Measurements from ENCODE around the gene BATF2. TPM values are rescaled to one million over a fixed set of nuclear protein-coding genes. Genes with fewer than 3 reads are reported as not detected.
"Not testable (repeated sequence)": the region's sequence is repeated elsewhere in the genome, so short reads cannot be mapped to it uniquely, and the experiment has no call there.

Gene BATF2
- total RNA-seq, 4 donors from 2014 or later: 1.5 to 3.4 (median 1.6) TPM

- 64 to 78% methylated on average over 1 to 5 of the region's 7 CpGs for WGBS, 2 donors (ENCODE audit: low coverage in 1 of 2)
- Histone ChIP-seq H3K27ac (no peak overlapping the region), H3K36me3 (no peaks in the 10 kb centered on the region), H3K27me3 (no peaks in the 10 kb centered on the region), H3K4me1 (peaks cover 0 to 4% (median under 1%) of the 10 kb centered on the region in 3 donors), H3K4me3 (no peak overlapping the region), H3K9me3 (no peaks in the 10 kb centered on the region)
- ATAC-seq: no peak
- no peak for TF ChIP-seq POLR2A (IDR thresholded peaks at IDR 0.05)
- no peak for TF ChIP-seq CTCF (IDR thresholded peaks at IDR 0.05)
- TF ChIP-seq POLR2AphosphoS5 (IDR thresholded peaks at IDR 0.05): no peak
- TF ChIP-seq EP300 (IDR thresholded peaks at IDR 0.05): no peak
Measured at GRCh38 chr11:65008016-65008415, 11.2 kb upstream of the BATF2 start.

- H3K27ac ChIP-seq, H3K27me3 ChIP-seq, H3K4me3 ChIP-seq, ATAC-seq, H3K36me3 ChIP-seq, H3K4me1 ChIP-seq, H3K9me3 ChIP-seq: not testable (repeated sequence)
- WGBS, 2 donors (ENCODE audit: low coverage in 1 of 2): 17 to 43% methylated on average over 1 of the region's 3 CpGs
Measured at GRCh38 chr11:65003968-65004367, 7.2 kb upstream of the BATF2 start.

- Histone ChIP-seq H3K4me3 (no peak overlapping the region), H3K4me1 (no peaks in the 10 kb centered on the region), H3K9me3 (no peaks in the 10 kb centered on the region), H3K27me3 (no peaks in the 10 kb centered on the region), H3K27ac (no peak overlapping the region), H3K36me3 (no peaks in the 10 kb centered on the region)
- no peak for ATAC-seq
- WGBS, 2 donors (ENCODE audit: low coverage in 1 of 2): 48 to 80% methylated on average over 2 of the region's 7 CpGs
- TF ChIP-seq CTCF (IDR thresholded peaks at IDR 0.05): no peak
- TF ChIP-seq POLR2AphosphoS5 (IDR thresholded peaks at IDR 0.05): no peak
- no peak for TF ChIP-seq POLR2A (IDR thresholded peaks at IDR 0.05)
- no peak for TF ChIP-seq EP300 (IDR thresholded peaks at IDR 0.05)
Measured at GRCh38 chr11:65003282-65003681, 6.5 kb upstream of the BATF2 start.

GRCh38 chr11:65002706-65003105, 5.9 kb upstream of the BATF2 start:
- WGBS, 2 donors (ENCODE audit: low coverage in 1 of 2): 39 to 42% methylated on average over 4 of the region's 5 CpGs
- ATAC-seq: no peak
- TF ChIP-seq POLR2AphosphoS5 (IDR thresholded peaks at IDR 0.05) (no peak), CTCF (IDR thresholded peaks at IDR 0.05) (no peak), EP300 (IDR thresholded peaks at IDR 0.05) (no peak), POLR2A (IDR thresholded peaks at IDR 0.05) (no peak)

GRCh38 chr11:64999478-64999877, 2.7 kb upstream of the BATF2 start:
- TF ChIP-seq POLR2A (IDR thresholded peaks at IDR 0.05): no peak
- TF ChIP-seq POLR2AphosphoS5 (IDR thresholded peaks at IDR 0.05): no peak
- TF ChIP-seq CTCF (IDR thresholded peaks at IDR 0.05): no peak
- TF ChIP-seq EP300 (IDR thresholded peaks at IDR 0.05): no peak
- H3K27ac ChIP-seq: no peak overlapping the region
- no peaks in the 10 kb centered on the region for H3K9me3 ChIP-seq
- no CpG with 5 or more reads among the region's 1 CpG for WGBS, 2 donors (ENCODE audit: low coverage in 1 of 2)
- no peak for ATAC-seq
- no peaks in the 10 kb centered on the region for H3K36me3 ChIP-seq
- peaks cover 0 to 22% (median 0%) of the 10 kb centered on the region in 3 donors for H3K4me1 ChIP-seq
- H3K4me3 ChIP-seq: no peak overlapping the region
- no peaks in the 10 kb centered on the region for H3K27me3 ChIP-seq

More at GRCh38 chr11:65002706-65003105, 5.9 kb upstream of the BATF2 start:
- Histone ChIP-seq H3K36me3 (no peaks in the 10 kb centered on the region), H3K4me1 (no peaks in the 10 kb centered on the region), H3K4me3 (no peak overlapping the region), H3K27ac (no peak overlapping the region), H3K9me3 (no peaks in the 10 kb centered on the region), H3K27me3 (no peaks in the 10 kb centered on the region)
